Left ventricle myocardium inferior (tissue), 1 donor: ENCODE results near the gene CMIP. TPM values are rescaled to one million over a fixed set of nuclear protein-coding genes. Genes with fewer than 3 reads are reported as not detected.

Experiments
- DNase-seq: peaks from one replicate; pipeline ENCODE4 v3.0.0-alpha.2; 2020
- H3K27ac ChIP-seq: fragments of 200-600 bp; replicated peaks from 2 replicates; pipeline ENCODE4 v1.8.0; 2021
- H3K27me3 ChIP-seq: fragments of 200-600 bp; 2 replicates; pipeline ENCODE4 v1.8.0; 2021; ENCODE audit warnings: low read depth
- H3K36me3 ChIP-seq: fragments of 200-600 bp; 2 replicates; pipeline ENCODE4 v1.8.0; 2021
- H3K4me1 ChIP-seq: fragments of 200-600 bp; 2 replicates; pipeline ENCODE4 v1.8.0; 2021
- H3K4me3 ChIP-seq: fragments of 200-600 bp; 2 replicates; pipeline ENCODE4 v1.8.0; 2021; ENCODE audit warnings: mild to moderate bottlenecking, moderate library complexity
- H3K9me3 ChIP-seq: fragments of 200-600 bp; replicated peaks from 2 replicates; pipeline ENCODE4 v1.8.0; 2021
- CTCF ChIP-seq: fragments of 200-600 bp; IDR thresholded peaks from 2 replicates; pipeline ENCODE4 v1.8.0; 2021; ENCODE audit warnings: antibody characterized with exemption, mild to moderate bottlenecking, borderline replicate concordance
- intact Hi-C: fragments of 100-400 bp; cut with micrococcal nuclease; formaldehyde crosslinking; loops from one replicate; pipeline ENCODE4 v1.11.0; 2022
- long read RNA-seq: library from polyadenylated mRNA; unstranded; transcript quantifications from one replicate; pipeline ENCODE4 v2.0.0, GENCODE V29; 2021
- total RNA-seq: library from RNA; stranded (reverse); fragmentation: NEBNext Ultra II Directional; extraction: Animal tissue kit (Norgen Biotek cat#: 25700); gene quantifications from one replicate; pipeline ENCODE4 v1.2.1, GENCODE V29; 2021
- donor health status: DM: no; HTN: yes; CAD: no; lungs with severe emphysema.

CMIP gene
- total RNA-seq = 11.2 TPM
- long read RNA-seq = 0 reads

DNA sequence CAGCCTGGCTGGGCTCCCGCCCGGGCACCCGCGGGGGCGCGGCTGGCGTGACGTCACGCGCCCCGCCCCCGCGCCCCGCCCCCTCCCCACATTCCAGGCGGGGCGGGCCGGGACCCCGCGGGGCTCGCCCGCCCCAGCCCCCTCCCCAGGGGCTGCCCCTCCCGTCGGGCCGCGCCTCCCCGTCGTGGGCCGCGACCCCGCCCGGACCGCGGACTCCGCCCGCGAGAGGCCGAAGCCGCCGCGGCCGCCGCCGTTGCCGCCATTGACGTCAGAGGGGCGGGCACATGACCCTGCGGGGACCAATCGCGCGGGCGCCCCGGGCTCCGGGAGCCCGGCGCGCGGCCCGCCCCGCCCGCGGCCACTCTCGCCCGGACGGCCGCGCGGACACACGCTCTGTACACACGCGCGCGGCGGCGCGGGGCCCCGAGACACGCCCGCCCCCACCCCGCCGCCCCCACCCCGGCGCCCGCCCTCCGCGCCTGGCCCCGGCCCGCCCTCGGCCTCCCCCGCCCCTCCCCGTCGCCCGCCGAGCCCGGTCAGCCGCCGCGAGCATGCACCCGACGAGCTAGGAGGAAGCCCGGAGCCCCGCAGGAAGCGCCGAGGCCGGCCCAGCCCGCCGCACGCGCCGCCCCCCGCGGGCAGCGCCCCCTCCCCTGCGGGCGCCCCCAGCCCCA, at the start of gene CMIP:
Gene CMIP, plus strand, starts transcription at position 361 of the 674 bp plus-strand sequence.
- Histone ChIP-seq H3K27ac (peak within 1 kb of the TSS; percentile 83), H3K36me3 (no peaks in the 10 kb centered on the region), H3K27me3 (no peaks in the 10 kb centered on the region), H3K4me3 (peak within 1 kb of the TSS; percentile 77), H3K9me3 (no peaks in the 10 kb centered on the region), H3K4me1 (peaks cover 43% of the 10 kb centered on the region)
- no peak for TF ChIP-seq CTCF
- peak; percentile 87 for DNase-seq
- intact Hi-C loops = no loop called here

GRCh38 chr16:81394966-81395655, 49.5 kb upstream of the CMIP start:
- Histone ChIP-seq H3K27me3 (no peaks in the 10 kb centered on the region), H3K9me3 (peaks cover 7% of the 10 kb centered on the region), H3K36me3 (peaks cover 17% of the 10 kb centered on the region), H3K4me1 (peaks cover 30% of the 10 kb centered on the region), H3K27ac (peak overlapping the region; percentile 76), H3K4me3 (no peak overlapping the region)
- TF ChIP-seq CTCF = no peak
- intact Hi-C loops = no loop called here
- DNase-seq = peak; percentile 29

- no peak for DNase-seq
- intact Hi-C loops = no loop called here
- H3K27ac ChIP-seq = no peak overlapping the region
Observed at GRCh38 chr16:81397058-81397878, 47.3 kb upstream of the CMIP start.

GRCh38 chr16:81397879-81398520, 46.6 kb upstream of the CMIP start:
- H3K9me3 ChIP-seq = peaks cover 9% of the 10 kb centered on the region
- H3K4me1 ChIP-seq = peaks cover 40% of the 10 kb centered on the region
- intact Hi-C loops = no loop called here
- peaks cover 4% of the 10 kb centered on the region for H3K27me3 ChIP-seq
- no peak for TF ChIP-seq CTCF
- H3K27ac ChIP-seq = no peak overlapping the region
- H3K36me3 ChIP-seq = no peaks in the 10 kb centered on the region
- no peak overlapping the region for H3K4me3 ChIP-seq
- no peak for DNase-seq

More at GRCh38 chr16:81397058-81397878, 47.3 kb upstream of the CMIP start:
- Histone ChIP-seq H3K4me1 (peaks cover 40% of the 10 kb centered on the region), H3K27me3 (no peaks in the 10 kb centered on the region), H3K9me3 (peaks cover 9% of the 10 kb centered on the region), H3K4me3 (no peak overlapping the region), H3K36me3 (no peaks in the 10 kb centered on the region)
- TF ChIP-seq CTCF = no peak

DNA sequence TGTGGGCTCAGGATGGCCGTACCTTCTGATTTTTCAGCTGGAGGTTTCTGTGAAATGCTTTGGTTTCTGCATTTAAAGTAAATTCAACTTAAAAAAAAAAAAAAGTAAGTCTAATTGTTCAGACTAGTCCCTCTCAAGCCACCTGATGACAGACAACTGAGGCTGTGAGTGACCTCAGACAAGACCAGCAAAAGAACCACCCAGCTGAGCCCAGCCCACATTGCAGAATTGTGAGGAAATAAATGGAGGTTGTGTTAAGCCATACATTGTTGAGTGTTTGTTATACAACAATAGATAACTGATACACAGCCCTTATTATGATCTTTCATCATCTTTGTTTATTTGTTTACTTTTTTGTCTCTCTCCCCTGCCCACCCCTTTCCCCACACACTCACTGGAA, 44.7 kb upstream of the CMIP start:
- Histone ChIP-seq H3K27me3 (peaks cover 8% of the 10 kb centered on the region), H3K4me1 (peaks cover 47% of the 10 kb centered on the region), H3K27ac (no peak overlapping the region), H3K36me3 (no peaks in the 10 kb centered on the region), H3K9me3 (peaks cover 9% of the 10 kb centered on the region), H3K4me3 (no peak overlapping the region)
- no peak for DNase-seq
- intact Hi-C loops = no loop called here
- TF ChIP-seq CTCF = no peak
